T-helper 17 cell (primary cell): ENCODE results near the gene C20orf96. TPM values are rescaled to one million over a fixed set of nuclear protein-coding genes. Genes with fewer than 3 reads are reported as not detected.

Experiments
- ATAC-seq: fragments of 150-1000 bp; cut with Tn5 transposase; 2 replicates; pipeline ENCODE4 v1.10.0; 2021; ENCODE audit warnings: mild to moderate bottlenecking, moderate library complexity
- DNase-seq, 3 donors: peaks; one replicate each; pipeline versions ENCODE4 v3.0.0 to v3.0.0-alpha.2; 2020 to 2021
- H3K9me3 ChIP-seq: one replicate; pipeline ENCODE4 v1.7.0; 2013; ENCODE audit warnings: low read length, mild to moderate bottlenecking; ENCODE audit not compliant: control insufficient read depth, poor library complexity, severe bottlenecking
- H3K27ac Mint-ChIP-seq: one replicate; pipeline ENCODE4 v1.8.0; 2022; ENCODE audit warnings: mild to moderate bottlenecking, moderate library complexity, mixed read lengths
- H3K27me3 Mint-ChIP-seq: one replicate; pipeline ENCODE4 v1.8.0; 2022; ENCODE audit warnings: mixed read lengths
- H3K36me3 Mint-ChIP-seq: one replicate; pipeline ENCODE4 v1.8.0; 2022; ENCODE audit warnings: low read depth, mixed read lengths
- H3K4me1 Mint-ChIP-seq: one replicate; pipeline ENCODE4 v1.8.0; 2022; ENCODE audit warnings: mild to moderate bottlenecking, mixed read lengths
- H3K4me3 Mint-ChIP-seq: one replicate; pipeline ENCODE4 v1.8.0; 2022; ENCODE audit warnings: mild to moderate bottlenecking, moderate library complexity, mixed read lengths
- total RNA-seq, 4 donors: library from RNA in 2 of 4; stranded (reverse) in 2 of 4; gene quantifications; one replicate each; pipeline ENCODE4 v1.2.3 and lab custom pipeline; 2022 to 2026

The C20orf96 gene
- total RNA-seq, 2 donors from 2014 or later: 2.4 to 2.7 TPM

DNA sequence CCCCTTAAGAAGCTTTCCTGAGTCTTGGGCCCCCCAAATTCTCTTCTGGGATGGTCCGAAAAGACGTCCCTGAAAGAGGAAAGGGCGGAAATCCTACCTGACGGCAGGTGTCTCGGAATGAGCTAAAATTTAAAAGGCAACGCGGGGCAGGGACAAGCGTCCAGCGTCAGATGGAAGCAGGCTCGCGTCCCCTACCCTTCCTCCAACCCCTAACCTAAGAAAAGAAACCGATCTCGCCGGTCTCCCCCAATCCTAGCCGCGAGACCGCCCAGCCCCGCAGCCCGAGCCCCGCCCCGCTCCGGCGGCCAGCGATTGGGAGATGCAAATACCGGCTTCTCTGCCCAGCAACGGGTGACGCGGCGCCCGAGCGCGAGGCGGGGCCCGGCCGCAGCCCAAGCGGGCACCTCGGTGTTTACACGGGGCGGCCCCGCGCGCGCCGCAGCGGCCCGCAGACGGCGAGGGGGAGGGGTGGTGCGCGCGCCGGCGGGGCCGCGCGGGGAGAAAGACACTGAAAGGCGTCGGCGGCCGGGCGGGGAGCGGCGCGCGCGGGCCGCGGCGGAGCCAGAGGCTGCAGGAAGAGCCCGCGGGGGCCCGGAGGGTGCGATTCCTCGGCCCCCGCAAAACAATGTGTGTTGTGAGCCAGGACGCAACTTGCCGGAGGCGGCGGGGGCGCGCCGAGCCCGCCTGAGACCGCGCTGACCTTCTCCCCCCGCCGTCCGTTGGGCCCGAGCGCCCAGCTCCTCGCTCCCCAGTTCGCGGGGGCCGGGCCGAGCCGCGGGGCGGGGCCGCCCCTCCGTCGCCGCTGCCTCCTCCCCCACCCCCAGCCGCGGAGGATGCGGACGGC, 34.7 kb upstream of the C20orf96 start, which contains the start of gene SOX12:
Gene SOX12, plus strand, starts transcription at position 508 of the 844 bp plus-strand sequence. CDS start 373 bp downstream, outside the sequence.
- peak within 1 kb of the TSS; percentile 91 for H3K4me3 Mint-ChIP-seq
- peaks cover 11% of the 10 kb centered on the region for H3K4me1 Mint-ChIP-seq
- no peaks in the 10 kb centered on the region for H3K27me3 Mint-ChIP-seq
- peak within 1 kb of the TSS; percentile 43 for H3K27ac Mint-ChIP-seq
- DNase-seq: peak; percentile 94 to 98 (median 96)
- H3K9me3 ChIP-seq: no peaks in the 10 kb centered on the region
- H3K36me3 Mint-ChIP-seq: no peaks in the 10 kb centered on the region
- ATAC-seq: peak; percentile 80

DNA sequence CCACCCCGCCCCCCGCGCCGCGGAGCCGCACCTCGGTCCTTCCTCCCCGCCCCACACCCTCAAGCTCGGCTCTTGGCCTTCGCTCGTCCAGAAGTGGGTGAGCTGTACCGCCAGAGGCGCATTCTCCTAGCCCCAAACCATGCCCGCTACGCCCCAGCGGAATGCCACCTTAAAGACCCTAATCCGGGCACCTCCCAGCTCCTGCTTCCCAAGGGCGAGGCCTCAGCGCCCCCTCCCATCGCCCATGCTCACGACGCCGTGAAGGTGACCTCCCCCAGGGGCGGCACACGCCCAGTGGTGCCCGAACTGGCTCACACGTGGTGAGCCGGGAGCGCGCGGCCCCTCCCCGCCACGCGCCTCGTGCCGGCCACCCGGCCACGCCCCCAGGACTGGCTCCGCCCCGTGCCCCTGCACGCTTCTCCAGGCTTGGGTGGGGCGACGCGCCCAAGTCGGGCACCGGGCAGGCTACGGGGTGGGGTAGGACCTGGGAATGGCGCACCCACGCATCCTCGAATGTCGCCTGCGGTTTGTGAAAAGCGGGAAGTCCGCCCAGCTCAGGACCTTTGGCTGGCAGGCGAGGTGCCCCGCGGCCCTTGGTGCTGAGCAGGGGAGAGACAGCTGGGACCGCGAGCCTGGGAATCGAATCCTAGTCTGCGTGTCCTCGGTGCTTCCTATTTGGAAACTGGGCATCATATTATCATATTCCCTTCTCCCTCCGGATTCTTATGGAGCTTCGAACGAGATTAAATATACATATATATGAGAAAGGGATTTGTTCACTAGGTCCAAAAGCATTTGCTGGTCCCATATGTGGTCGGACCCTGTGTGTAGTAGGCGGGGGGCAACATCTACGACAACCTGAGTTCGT, 33.9 kb upstream of the C20orf96 start:
- H3K36me3 Mint-ChIP-seq: no peaks in the 10 kb centered on the region
- peak; percentile 82 to 91 (median 84) for DNase-seq
- peaks cover 8% of the 10 kb centered on the region for H3K4me1 Mint-ChIP-seq
- peak overlapping the region; percentile 43 for H3K27ac Mint-ChIP-seq
- peak overlapping the region; percentile 91 for H3K4me3 Mint-ChIP-seq
- H3K27me3 Mint-ChIP-seq: no peaks in the 10 kb centered on the region
- ATAC-seq: peak; percentile 69
- H3K9me3 ChIP-seq: no peaks in the 10 kb centered on the region

DNA sequence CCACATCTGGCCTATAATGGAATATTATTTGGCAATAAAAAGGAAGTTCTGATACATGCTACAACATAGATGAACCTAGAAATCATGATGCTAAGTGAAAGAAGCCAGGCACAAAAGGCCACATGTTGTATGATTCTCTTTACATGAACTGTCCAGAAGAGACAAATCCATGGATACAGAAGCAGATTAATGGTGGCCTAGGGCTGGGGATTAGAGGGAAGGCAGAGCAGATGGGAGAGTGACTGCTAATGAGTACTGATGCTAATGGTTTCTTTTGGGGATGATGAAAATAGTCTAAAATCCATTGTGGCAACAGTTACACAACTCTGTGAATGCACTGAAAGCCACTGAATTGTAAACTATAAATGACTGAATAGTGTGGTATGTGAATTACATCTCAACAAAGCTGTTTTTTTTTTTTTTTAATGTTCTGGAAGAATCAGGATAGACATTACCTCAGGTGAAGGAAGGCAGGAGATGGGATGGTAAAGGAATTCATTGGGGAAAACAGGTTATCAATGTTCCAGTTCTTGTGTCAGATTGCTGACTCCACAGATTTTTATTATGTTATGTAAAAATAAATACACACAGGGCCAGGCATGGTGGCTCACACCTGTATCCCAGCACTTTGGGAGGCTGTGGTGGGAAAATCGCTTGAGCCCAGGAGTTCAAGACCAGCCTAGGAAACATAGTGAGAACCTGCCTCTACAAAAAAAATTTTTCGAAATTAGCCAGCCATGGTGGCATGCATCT, 25.9 kb upstream of the C20orf96 start:
- DNase-seq: no peak
- no peaks in the 10 kb centered on the region for H3K9me3 ChIP-seq
- peak overlapping the region; percentile 67 for H3K27ac Mint-ChIP-seq
- no peak for ATAC-seq
- H3K4me3 Mint-ChIP-seq: no peak overlapping the region
- H3K36me3 Mint-ChIP-seq: peaks cover 4% of the 10 kb centered on the region
- H3K27me3 Mint-ChIP-seq: peaks cover 4% of the 10 kb centered on the region
- no peaks in the 10 kb centered on the region for H3K4me1 Mint-ChIP-seq

DNA sequence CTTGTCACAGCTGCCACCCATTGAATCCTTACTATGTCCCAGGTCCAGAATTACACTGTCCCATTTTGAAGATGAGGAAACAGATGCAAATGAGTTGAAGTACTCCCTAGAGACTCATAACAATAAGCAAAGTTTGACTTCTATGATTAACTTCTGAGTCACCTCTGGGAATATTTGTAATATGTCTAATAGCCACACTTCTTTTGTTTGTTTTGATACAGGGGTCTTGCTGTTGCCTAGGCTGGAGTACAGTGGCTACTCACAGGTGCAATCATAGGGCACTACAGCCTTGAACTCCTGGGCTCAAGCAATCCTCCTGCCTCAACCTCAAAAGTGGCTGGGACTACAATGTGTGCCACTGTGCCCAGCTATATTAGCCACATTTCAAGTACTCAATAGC, 23.4 kb upstream of the C20orf96 start:
- DNase-seq (no peak), ATAC-seq (no peak)
- H3K4me3 Mint-ChIP-seq: no peak overlapping the region
- H3K27ac Mint-ChIP-seq: no peak overlapping the region
- peaks cover 4% of the 10 kb centered on the region for H3K27me3 Mint-ChIP-seq
- H3K4me1 Mint-ChIP-seq: peaks cover 8% of the 10 kb centered on the region
- H3K36me3 Mint-ChIP-seq: peaks cover 4% of the 10 kb centered on the region
- no peaks in the 10 kb centered on the region for H3K9me3 ChIP-seq

DNA sequence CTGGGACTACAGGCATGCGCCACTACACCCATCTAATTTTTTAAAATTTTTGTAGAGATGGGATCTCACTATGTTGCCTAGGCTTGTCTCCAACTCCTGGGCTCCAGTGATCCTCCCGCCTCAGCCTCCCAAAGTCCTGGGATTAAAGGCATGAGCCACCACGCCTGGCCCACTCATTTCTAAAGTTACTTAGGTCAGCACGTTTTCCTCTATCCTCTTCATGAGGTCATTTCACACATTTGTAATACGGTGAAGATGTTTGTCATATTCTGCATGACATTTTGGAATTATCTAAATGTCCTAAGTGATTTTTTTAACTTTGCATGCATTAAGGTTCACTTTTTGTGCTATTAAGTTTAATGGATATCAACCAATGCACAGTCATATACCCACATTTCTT, 22.9 kb upstream of the C20orf96 start:
- H3K27ac Mint-ChIP-seq: no peak overlapping the region
- DNase-seq (no peak), ATAC-seq (no peak)
- H3K4me3 Mint-ChIP-seq: no peak overlapping the region
- peaks cover 8% of the 10 kb centered on the region for H3K4me1 Mint-ChIP-seq
- peaks cover 4% of the 10 kb centered on the region for H3K27me3 Mint-ChIP-seq
- peaks cover 4% of the 10 kb centered on the region for H3K36me3 Mint-ChIP-seq
- no peaks in the 10 kb centered on the region for H3K9me3 ChIP-seq

DNA sequence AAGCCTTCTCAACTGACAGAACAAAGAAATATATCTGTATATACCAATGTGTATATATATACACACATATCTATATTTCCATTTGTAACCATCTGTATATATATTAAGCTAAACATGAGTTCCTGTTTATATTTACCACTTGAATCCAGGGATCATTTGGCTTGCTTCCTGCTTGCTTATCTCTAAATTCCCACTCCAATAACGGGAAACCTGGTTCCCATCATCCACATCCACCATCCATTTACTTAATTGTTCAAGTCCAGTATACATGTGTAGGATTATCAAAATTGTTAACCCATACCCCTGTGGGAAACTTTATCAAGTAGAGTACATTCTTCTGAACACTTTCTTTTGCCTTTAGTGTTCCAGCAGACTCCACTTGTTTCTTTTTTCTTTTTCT, 22.3 kb upstream of the C20orf96 start:
- H3K9me3 ChIP-seq: no peaks in the 10 kb centered on the region
- Mint-ChIP-seq H3K4me3 (no peak overlapping the region), H3K36me3 (peaks cover 4% of the 10 kb centered on the region), H3K27me3 (peaks cover 4% of the 10 kb centered on the region), H3K27ac (no peak overlapping the region), H3K4me1 (peaks cover 10% of the 10 kb centered on the region)
- DNase-seq: no peak
- ATAC-seq: no peak

DNA sequence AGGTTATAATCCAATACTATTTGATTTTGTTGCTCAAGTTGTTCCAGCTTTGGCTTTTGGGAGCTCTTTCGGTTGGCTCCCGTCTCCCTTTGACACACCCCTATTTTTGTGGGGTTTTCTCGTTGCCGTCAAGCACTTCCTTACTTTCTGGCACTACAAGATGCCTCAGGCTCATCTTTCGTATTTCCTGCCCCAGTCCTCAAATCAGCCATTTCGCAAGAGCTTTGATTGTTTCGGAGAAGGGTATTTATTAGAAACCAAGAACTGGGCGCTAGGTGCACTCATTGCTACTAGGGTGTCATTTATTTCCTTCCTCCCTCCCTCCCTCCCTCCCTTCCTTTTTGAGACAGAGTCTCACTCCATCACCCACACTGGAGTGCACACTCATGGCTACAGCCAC, 21.5 kb upstream of the C20orf96 start:
- Mint-ChIP-seq H3K27ac (no peak overlapping the region), H3K4me1 (peaks cover 10% of the 10 kb centered on the region), H3K36me3 (peaks cover 4% of the 10 kb centered on the region), H3K27me3 (peaks cover 4% of the 10 kb centered on the region), H3K4me3 (no peak overlapping the region)
- DNase-seq: no peak
- ATAC-seq: no peak
- no peaks in the 10 kb centered on the region for H3K9me3 ChIP-seq

DNA sequence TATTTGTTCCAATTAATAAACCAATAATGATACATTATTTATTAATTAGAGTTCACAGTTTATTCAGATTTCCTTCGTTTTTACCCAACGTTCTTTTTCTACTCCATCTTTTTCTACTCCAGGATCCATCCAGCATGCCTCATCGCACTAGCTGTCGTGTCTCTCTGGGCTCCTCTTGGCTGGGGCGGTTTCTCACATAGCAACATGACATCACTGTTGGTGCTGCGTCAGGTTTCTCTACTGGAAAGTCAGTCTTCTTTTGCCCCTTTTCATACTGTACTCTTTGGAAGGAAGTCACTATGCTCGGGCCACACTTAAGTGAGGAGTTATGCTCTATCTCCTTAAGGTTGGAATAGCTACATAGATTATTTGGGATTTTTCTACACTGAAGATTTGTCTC, 21.1 kb upstream of the C20orf96 start:
- ATAC-seq: no peak
- no peak overlapping the region for H3K4me3 Mint-ChIP-seq
- no peak overlapping the region for H3K27ac Mint-ChIP-seq
- DNase-seq: no peak
- H3K9me3 ChIP-seq: no peaks in the 10 kb centered on the region
- H3K27me3 Mint-ChIP-seq: peaks cover 4% of the 10 kb centered on the region
- peaks cover 4% of the 10 kb centered on the region for H3K36me3 Mint-ChIP-seq
- H3K4me1 Mint-ChIP-seq: peaks cover 10% of the 10 kb centered on the region

DNA sequence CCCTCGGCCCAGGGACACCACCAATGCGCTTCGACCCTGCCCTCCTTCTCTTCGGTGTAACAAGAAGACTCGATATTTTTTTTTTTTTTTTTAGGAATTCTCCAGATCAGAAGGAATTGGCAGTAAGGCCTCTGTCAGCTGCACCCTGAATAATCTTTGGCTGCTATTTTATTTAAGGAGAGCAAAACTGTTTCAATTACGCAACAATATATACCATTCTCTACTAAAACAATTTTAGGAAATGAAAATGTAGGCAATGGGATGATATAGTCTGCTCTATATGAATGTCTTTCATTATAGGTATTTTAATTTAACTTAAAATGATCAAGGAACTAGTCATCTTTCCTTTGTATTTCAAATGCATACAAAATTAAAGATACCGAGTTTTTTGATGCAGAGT, 20.1 kb upstream of the C20orf96 start:
- Mint-ChIP-seq H3K27me3 (peaks cover 4% of the 10 kb centered on the region), H3K36me3 (no peaks in the 10 kb centered on the region), H3K4me1 (peaks cover 10% of the 10 kb centered on the region), H3K27ac (no peak overlapping the region), H3K4me3 (peak overlapping the region; percentile 62)
- ATAC-seq (no peak), DNase-seq (no peak)
- no peaks in the 10 kb centered on the region for H3K9me3 ChIP-seq

DNA sequence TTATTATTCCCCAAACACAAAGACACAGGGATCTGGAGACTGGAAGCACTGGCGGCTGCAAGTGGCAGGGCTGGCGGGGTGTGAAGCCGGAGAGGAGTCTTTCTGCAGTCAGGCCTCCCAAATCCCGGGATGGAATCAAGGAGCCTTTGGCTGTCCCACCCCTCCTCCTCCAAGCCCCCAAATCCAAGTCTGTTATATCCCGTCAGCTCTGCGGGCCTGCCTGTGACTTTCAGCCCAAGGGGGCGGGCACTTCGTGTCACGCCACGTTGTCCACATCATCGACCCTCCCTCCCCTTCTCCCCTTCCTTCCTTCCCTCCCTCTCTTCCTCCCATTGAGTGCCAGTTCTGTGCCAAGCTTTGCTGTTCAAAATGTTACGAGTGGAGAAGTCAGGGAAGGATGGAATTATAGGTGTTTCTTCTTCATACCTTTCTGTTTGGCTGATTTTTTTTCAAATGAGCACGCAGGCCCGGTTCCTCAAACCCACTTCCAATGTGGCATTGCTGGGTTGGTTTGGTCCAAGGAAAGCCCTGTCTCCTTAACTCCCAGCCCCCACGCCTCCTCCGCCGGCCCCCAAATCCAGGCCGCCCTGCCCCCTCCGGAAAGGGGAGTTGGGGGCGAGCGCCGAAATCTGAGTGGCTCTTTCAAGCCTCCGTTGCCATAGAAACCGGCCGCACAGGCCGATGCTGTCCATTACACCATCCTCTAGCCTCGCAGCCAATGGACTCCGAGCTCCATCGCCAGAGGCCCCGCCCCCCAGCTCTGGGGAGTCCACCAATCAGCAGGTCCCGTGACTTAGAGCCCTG, 19.5 kb upstream of the C20orf96 start:
- no peaks in the 10 kb centered on the region for H3K9me3 ChIP-seq
- peaks cover 4% of the 10 kb centered on the region for H3K27me3 Mint-ChIP-seq
- ATAC-seq (peak; percentile 99), DNase-seq (peak; percentile 42 to 52 (median 51))
- H3K4me1 Mint-ChIP-seq: peaks cover 10% of the 10 kb centered on the region
- no peaks in the 10 kb centered on the region for H3K36me3 Mint-ChIP-seq
- H3K27ac Mint-ChIP-seq: peak overlapping the region; percentile 41
- peak overlapping the region; percentile 62 for H3K4me3 Mint-ChIP-seq

DNA sequence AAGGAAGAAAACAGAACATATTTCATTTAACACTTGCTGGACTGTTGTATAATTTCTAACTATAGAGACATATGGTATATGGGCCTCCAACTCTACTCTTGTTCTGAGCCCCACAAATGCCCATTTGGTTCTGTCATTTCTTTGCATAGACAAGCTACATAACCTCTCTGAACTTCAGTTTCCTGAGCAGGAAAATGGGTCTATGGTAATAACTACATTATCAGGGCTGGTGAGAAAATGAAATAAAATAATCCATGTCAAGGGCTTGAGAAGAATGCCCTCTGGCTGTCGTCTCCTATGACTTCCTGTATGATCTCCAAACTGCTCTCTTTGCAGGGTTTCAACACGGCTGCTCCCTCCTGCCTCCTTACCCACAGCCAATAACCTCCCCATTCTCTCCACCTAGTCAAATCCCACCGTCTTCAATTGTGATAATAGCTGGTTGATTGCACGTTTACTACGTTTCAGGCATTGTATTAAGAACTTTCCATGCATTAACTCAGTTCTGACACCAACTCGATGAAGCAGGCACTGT, 18.8 kb upstream of the C20orf96 start:
- peak overlapping the region; percentile 41 for H3K27ac Mint-ChIP-seq

DNA sequence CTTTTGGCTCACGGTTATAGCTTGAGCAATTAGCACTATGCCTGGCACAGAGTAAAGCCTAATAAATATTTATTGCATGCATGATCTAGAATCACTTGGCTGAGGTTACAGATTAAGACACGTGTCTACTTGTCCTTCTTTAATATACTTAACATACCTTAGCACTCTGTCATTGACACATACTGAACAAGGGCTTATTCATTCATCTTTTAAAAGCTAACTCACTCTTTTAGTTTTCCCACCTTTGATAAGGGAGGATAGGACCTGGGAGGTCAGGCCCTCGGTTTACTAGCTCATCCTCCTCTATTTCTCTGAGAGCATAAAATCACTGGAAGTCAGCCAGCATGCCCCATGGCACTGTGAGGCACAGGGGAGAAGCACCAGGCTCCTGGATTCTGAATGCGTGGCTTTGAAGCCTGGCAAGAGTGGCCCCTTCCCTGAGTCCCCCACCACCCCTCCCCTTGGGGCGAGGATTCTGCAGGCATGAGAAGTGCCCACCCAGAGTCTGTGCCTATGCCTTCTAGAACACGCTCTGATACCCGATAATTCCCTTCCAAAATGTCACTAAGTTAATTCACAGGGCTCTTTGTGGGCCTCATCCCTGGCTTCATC, 18.0 kb upstream of the C20orf96 start:
- Mint-ChIP-seq H3K36me3 (no peaks in the 10 kb centered on the region), H3K4me3 (no peak overlapping the region), H3K27me3 (no peaks in the 10 kb centered on the region), H3K27ac (no peak overlapping the region), H3K4me1 (peaks cover 10% of the 10 kb centered on the region)
- no peak for ATAC-seq
- no peaks in the 10 kb centered on the region for H3K9me3 ChIP-seq
- DNase-seq: no peak

More for the DNA sequence above, 18.8 kb upstream of the C20orf96 start:
- no peaks in the 10 kb centered on the region for H3K9me3 ChIP-seq
- Mint-ChIP-seq H3K4me3 (peak overlapping the region; percentile 28), H3K4me1 (peaks cover 10% of the 10 kb centered on the region), H3K27me3 (peaks cover 4% of the 10 kb centered on the region), H3K36me3 (no peaks in the 10 kb centered on the region)
- ATAC-seq (no peak), DNase-seq (no peak)
